H9 (cell line): Measurements from ENCODE around the gene WSCD1. TPM values are rescaled to one million over a fixed set of nuclear protein-coding genes. Genes with fewer than 3 reads are reported as not detected.

Experiments
- DNase-seq: peaks from one replicate; pipeline ENCODE4 v3.0.0-alpha.2; 2017
- H2AFZ ChIP-seq: one replicate; pipeline ENCODE4 v1.6.1; 2013; ENCODE audit warnings: mild to moderate bottlenecking, low read length, control low read depth, moderate library complexity
- H2AK5ac ChIP-seq: 2 replicates; pipeline ENCODE4 v1.6.1; 2013; ENCODE audit warnings: low read length, control low read depth, mixed read lengths; ENCODE audit not compliant: insufficient read length
- H2BK120ac ChIP-seq: one replicate; pipeline ENCODE4 v1.6.1; 2013; ENCODE audit warnings: low read depth, mild to moderate bottlenecking, low read length, control low read depth, inconsistent platforms; ENCODE audit not compliant: poor library complexity, severe bottlenecking
- H2BK12ac ChIP-seq: 2 replicates; pipeline ENCODE4 v1.6.1; 2013; ENCODE audit warnings: low read length, control low read depth, mixed read lengths, low read depth; ENCODE audit not compliant: insufficient read length
- H2BK15ac ChIP-seq: 2 replicates; pipeline ENCODE4 v1.6.1; 2013; ENCODE audit warnings: low read depth, low read length, control low read depth
- H2BK20ac ChIP-seq: one replicate; pipeline ENCODE4 v1.6.1; 2013; ENCODE audit warnings: low read depth, mild to moderate bottlenecking, low read length, control low read depth, inconsistent platforms; ENCODE audit not compliant: poor library complexity, severe bottlenecking
- H2BK5ac ChIP-seq: 2 replicates; pipeline ENCODE4 v1.6.1; 2013; ENCODE audit warnings: low read length, control low read depth, mixed read lengths; ENCODE audit not compliant: insufficient read length
- H3K14ac ChIP-seq: 2 replicates; pipeline ENCODE4 v1.6.1; 2013; ENCODE audit warnings: low read length, control low read depth; ENCODE audit not compliant: insufficient read depth
- H3K18ac ChIP-seq: 2 replicates; pipeline ENCODE4 v1.6.1; 2013; ENCODE audit warnings: low read depth, mild to moderate bottlenecking, mixed read lengths, low read length, control low read depth; ENCODE audit not compliant: insufficient read length
- H3K23ac ChIP-seq: 2 replicates; pipeline ENCODE4 v1.6.1; 2013; ENCODE audit warnings: low read length, control low read depth, mixed read lengths, low read depth; ENCODE audit not compliant: insufficient read length
- H3K23me2 ChIP-seq: 2 replicates; pipeline ENCODE4 v1.6.1; 2013; ENCODE audit warnings: low read depth, mild to moderate bottlenecking, mixed read lengths, low read length, control low read depth; ENCODE audit not compliant: insufficient read length, poor library complexity, severe bottlenecking
- H3K27ac ChIP-seq: 2 replicates; pipeline ENCODE4 v1.5.1; 2013; ENCODE audit warnings: low read length, control low read depth, mixed read lengths, low read depth; ENCODE audit not compliant: insufficient read length
- H3K27me3 ChIP-seq: 2 replicates; pipeline ENCODE4 v1.6.1; 2013; ENCODE audit warnings: low read length, control low read depth, inconsistent platforms; ENCODE audit not compliant: insufficient read depth
- H3K4ac ChIP-seq: 2 replicates; pipeline ENCODE4 v1.6.1; 2013; ENCODE audit warnings: low read depth, mild to moderate bottlenecking, control low read depth, inconsistent platforms, low read length, moderate library complexity
- H3K4me1 ChIP-seq: 2 replicates; pipeline ENCODE4 v1.6.1; 2013; ENCODE audit warnings: low read length, control low read depth, inconsistent platforms; ENCODE audit not compliant: insufficient read depth
- H3K4me2 ChIP-seq: 2 replicates; pipeline ENCODE4 v1.6.1; 2013; ENCODE audit warnings: low read length, control low read depth, mixed read lengths; ENCODE audit not compliant: insufficient read length, insufficient read depth
- H3K56ac ChIP-seq: 2 replicates; pipeline ENCODE4 v1.6.1; 2013; ENCODE audit warnings: low read depth, mild to moderate bottlenecking, mixed read lengths, low read length, control low read depth; ENCODE audit not compliant: insufficient read length
- H3K79me1 ChIP-seq: 2 replicates; pipeline ENCODE4 v1.6.1; 2013; ENCODE audit warnings: low read depth, mild to moderate bottlenecking, moderate library complexity, low read length, control low read depth, inconsistent platforms; ENCODE audit not compliant: insufficient read depth, poor library complexity, severe bottlenecking
- H3K79me2 ChIP-seq: 2 replicates; pipeline ENCODE4 v1.6.1; 2013; ENCODE audit warnings: low read length, control low read depth, inconsistent platforms; ENCODE audit not compliant: insufficient read depth
- H3K9ac ChIP-seq: 2 replicates; pipeline ENCODE4 v1.6.1; 2013; ENCODE audit warnings: low read length, control low read depth, mixed read lengths; ENCODE audit not compliant: insufficient read length; ENCODE audit errors: extremely low read depth
- H3K9me3 ChIP-seq: one replicate; pipeline ENCODE4 v1.6.1; 2013; ENCODE audit warnings: low read depth, low read length, inconsistent platforms; ENCODE audit not compliant: control insufficient read depth
- H3T11ph ChIP-seq: one replicate; pipeline ENCODE4 v1.6.1; 2013; ENCODE audit warnings: mild to moderate bottlenecking, low read length, control low read depth, inconsistent platforms
- H4K20me1 ChIP-seq: one replicate; pipeline ENCODE4 v1.6.1; 2013; ENCODE audit not compliant: control insufficient read depth, insufficient read length, insufficient read depth
- H4K5ac ChIP-seq: 2 replicates; pipeline ENCODE4 v1.6.1; 2013; ENCODE audit warnings: low read depth, mild to moderate bottlenecking, mixed read lengths, low read length, control low read depth; ENCODE audit not compliant: insufficient read length
- H4K8ac ChIP-seq: replicated peaks from 2 replicates; pipeline ENCODE4 v1.6.1; 2013; ENCODE audit warnings: low read length, control low read depth, mixed read lengths, low read depth; ENCODE audit not compliant: insufficient read length
- H4K91ac ChIP-seq: 2 replicates; pipeline ENCODE4 v1.6.1; 2013; ENCODE audit warnings: low read depth, mild to moderate bottlenecking, moderate library complexity, mixed read lengths, low read length, control low read depth; ENCODE audit not compliant: insufficient read length
- H3K27ac Mint-ChIP-seq, 3 experiments: 2 replicates in 2 of 3; 3 replicates in 1 of 3; pipeline ENCODE4 v1.8.0; 2020 to 2021; ENCODE audit warnings: mixed read lengths in 3 of 3, mild to moderate bottlenecking in 1 of 3, moderate library complexity in 1 of 3
- H3K27me3 Mint-ChIP-seq: 2 replicates; pipeline ENCODE4 v1.8.0; 2021; ENCODE audit warnings: low read depth, mild to moderate bottlenecking, moderate library complexity, mixed read lengths
- H3K36me3 Mint-ChIP-seq, 3 experiments: 2 replicates in 2 of 3; 3 replicates in 1 of 3; pipeline ENCODE4 v1.8.0; 2020 to 2021; ENCODE audit warnings: low read depth in 3 of 3, mixed read lengths in 3 of 3; ENCODE audit not compliant: insufficient read depth in 1 of 3
- H3K4me1 Mint-ChIP-seq, 2 experiments: 2 replicates each; pipeline ENCODE4 v1.8.0; 2020; ENCODE audit warnings: mixed read lengths in 2 of 2
- H3K4me3 Mint-ChIP-seq, 2 experiments: 2 replicates in 1 of 2; 3 replicates in 1 of 2; pipeline ENCODE4 v1.8.0; 2020 to 2021; ENCODE audit warnings: mild to moderate bottlenecking in 2 of 2, mixed read lengths in 2 of 2, moderate library complexity in 1 of 2
- H3K9me3 Mint-ChIP-seq, 2 experiments: 2 replicates in 1 of 2; 3 replicates in 1 of 2; pipeline ENCODE4 v1.8.0; 2020; ENCODE audit warnings: mild to moderate bottlenecking in 2 of 2, mixed read lengths in 2 of 2, moderate library complexity in 1 of 2
- CTCF ChIP-seq: fragments of 200-600 bp; sonication (generic); conservative IDR thresholded peaks from 3 replicates; pipeline ENCODE4 v1.8.0; 2021; ENCODE audit warnings: antibody characterized with exemption, mild to moderate bottlenecking
- whole genome bisulfite sequencing: extraction: QIAGEN DNeasy Blood & Tissue Kit; methylation state at CpG from one replicate; pipeline ENCODE4 v1.1.7; 2013; ENCODE audit warnings: missing lambda C conversion rate, low lambda C conversion rate, mixed read lengths; ENCODE audit not compliant: insufficient read length; ENCODE audit errors: extremely low coverage; 5-methylcytosine and 5-hydroxymethylcytosine counted together
- total RNA-seq: library from RNA; stranded (reverse); gene quantifications from 2 replicates; pipeline ENCODE4 v1.2.1, GENCODE V29; 2021

Gene WSCD1
- total RNA-seq, 1 experiment from 2014 or later, result 33.6 TPM

DNA sequence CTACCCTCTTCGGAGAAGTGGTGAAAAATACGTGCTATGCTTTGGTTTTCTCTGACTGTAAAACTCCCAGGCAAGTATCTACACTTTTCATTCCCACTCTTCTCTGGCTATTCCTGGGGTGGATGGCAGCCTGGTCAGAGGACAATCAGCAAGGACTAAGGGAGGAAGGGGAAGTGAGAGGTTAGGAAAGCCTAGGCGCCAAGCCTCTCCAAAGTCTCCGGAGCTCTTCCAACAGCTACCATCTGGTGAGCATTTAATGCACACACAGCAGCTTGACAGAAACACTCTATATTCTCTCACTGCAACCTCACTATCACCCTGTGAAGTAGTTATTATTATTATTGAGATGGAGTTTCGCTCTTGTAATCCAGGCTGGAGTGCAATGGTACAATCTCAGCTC, 65.1 kb downstream of the WSCD1 start:
- Histone ChIP-seq H3K14ac (no peak overlapping the region), H3K23me2 (no peaks in the 10 kb centered on the region), H2BK12ac (no peak overlapping the region), H3K56ac (no peak overlapping the region), H3K4me2 (no peak overlapping the region), H2BK120ac (no peak overlapping the region), H2BK20ac (no peak overlapping the region), H3K4me1 (peaks cover 13% of the 10 kb centered on the region; the same call in 1 of the 2 replicates), H2AK5ac (no peak overlapping the region), H4K91ac (no peak overlapping the region), H3K4ac (no peak overlapping the region), H3K9me3 (no peaks in the 10 kb centered on the region), H3T11ph (no peak overlapping the region), H3K27me3 (no peaks in the 10 kb centered on the region), H2BK5ac (no peak overlapping the region), H2AFZ (no peak overlapping the region), H4K20me1 (no peaks in the 10 kb centered on the region), H3K18ac (no peak overlapping the region), H4K5ac (no peak overlapping the region), H3K9ac (no peak overlapping the region), H3K27ac (no peak overlapping the region), H3K23ac (no peak overlapping the region), H2BK15ac (no peak overlapping the region), H3K79me1 (no peaks in the 10 kb centered on the region), H3K79me2 (no peaks in the 10 kb centered on the region), H4K8ac (no peak overlapping the region)
- no peak for DNase-seq
- H3K4me1 Mint-ChIP-seq, result peaks cover 29% of the 10 kb centered on the region in 2 experiments
- no peak overlapping the region for H3K4me3 Mint-ChIP-seq
- peaks cover 2% of the 10 kb centered on the region; the same call in 1 of the 2 replicates for H3K27me3 Mint-ChIP-seq
- no peak overlapping the region for H3K27ac Mint-ChIP-seq
- TF ChIP-seq CTCF, result no peak
- WGBS, result no CpG with 5 or more reads among the region's 5 CpGs
- peaks cover 0 to 3% of the 10 kb centered on the region in 2 experiments; a peak in 1 of 5 replicates for H3K9me3 Mint-ChIP-seq
- no peaks in the 10 kb centered on the region for H3K36me3 Mint-ChIP-seq
